GM12865 (cell line): ENCODE measurements around the gene COL11A2.

Source experiments
- DNase-seq: peaks from one replicate; pipeline ENCODE4 v3.0.0; 2010; ENCODE audit warnings: low read depth
- H3K4me3 ChIP-seq: 2 replicates; pipeline ENCODE4 v1.5.1; 2011; ENCODE audit warnings: mild to moderate bottlenecking, low read depth, low read length, control low read depth
- TF ChIP-seq, protein P1 (sequence below): IDR thresholded peaks from 2 replicates; pipeline ENCODE4 v1.5.1; 2011; ENCODE audit warnings: low read length, control low read depth, low read depth, inconsistent platforms; ENCODE audit not compliant: insufficient read depth; ENCODE audit errors: missing control alignments

The COL11A2 gene

GRCh38 chr6:33166811-33167210 lies 25.5 kb downstream of the COL11A2 start:
- H3K4me3 ChIP-seq = no peak overlapping the region
- DNase-seq = no peak
- TF ChIP-seq, protein P1, sequence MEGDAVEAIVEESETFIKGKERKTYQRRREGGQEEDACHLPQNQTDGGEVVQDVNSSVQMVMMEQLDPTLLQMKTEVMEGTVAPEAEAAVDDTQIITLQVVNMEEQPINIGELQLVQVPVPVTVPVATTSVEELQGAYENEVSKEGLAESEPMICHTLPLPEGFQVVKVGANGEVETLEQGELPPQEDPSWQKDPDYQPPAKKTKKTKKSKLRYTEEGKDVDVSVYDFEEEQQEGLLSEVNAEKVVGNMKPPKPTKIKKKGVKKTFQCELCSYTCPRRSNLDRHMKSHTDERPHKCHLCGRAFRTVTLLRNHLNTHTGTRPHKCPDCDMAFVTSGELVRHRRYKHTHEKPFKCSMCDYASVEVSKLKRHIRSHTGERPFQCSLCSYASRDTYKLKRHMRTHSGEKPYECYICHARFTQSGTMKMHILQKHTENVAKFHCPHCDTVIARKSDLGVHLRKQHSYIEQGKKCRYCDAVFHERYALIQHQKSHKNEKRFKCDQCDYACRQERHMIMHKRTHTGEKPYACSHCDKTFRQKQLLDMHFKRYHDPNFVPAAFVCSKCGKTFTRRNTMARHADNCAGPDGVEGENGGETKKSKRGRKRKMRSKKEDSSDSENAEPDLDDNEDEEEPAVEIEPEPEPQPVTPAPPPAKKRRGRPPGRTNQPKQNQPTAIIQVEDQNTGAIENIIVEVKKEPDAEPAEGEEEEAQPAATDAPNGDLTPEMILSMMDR = no peak

DNA sequence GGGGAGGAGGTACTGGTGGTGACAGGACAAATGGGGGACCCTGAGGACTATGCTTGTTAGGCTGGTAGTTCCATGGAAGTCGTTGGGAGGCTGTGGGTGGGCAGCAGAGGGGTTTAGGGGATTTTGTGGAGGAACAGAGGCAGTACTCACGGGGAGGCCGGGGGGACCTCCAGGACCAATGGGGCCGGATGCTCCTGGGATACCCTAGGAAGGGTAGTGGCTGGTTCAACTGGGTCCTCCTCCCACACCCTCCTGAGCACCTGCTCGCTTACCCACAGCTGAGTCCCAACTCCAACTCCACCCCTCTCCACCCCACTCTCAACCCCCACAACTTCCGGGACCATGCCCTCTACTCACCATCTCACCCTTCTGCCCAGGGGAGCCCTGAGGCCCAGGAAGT lies 25.9 kb downstream of the COL11A2 start:
- TF ChIP-seq, protein P1 = no peak
- no peak overlapping the region for H3K4me3 ChIP-seq
- no peak for DNase-seq

- no peak overlapping the region for H3K4me3 ChIP-seq
- DNase-seq = no peak
- TF ChIP-seq, protein P1 = no peak
These were observed 26.5 kb downstream of the COL11A2 start for GRCh38 chr6:33165581-33166258.

DNA sequence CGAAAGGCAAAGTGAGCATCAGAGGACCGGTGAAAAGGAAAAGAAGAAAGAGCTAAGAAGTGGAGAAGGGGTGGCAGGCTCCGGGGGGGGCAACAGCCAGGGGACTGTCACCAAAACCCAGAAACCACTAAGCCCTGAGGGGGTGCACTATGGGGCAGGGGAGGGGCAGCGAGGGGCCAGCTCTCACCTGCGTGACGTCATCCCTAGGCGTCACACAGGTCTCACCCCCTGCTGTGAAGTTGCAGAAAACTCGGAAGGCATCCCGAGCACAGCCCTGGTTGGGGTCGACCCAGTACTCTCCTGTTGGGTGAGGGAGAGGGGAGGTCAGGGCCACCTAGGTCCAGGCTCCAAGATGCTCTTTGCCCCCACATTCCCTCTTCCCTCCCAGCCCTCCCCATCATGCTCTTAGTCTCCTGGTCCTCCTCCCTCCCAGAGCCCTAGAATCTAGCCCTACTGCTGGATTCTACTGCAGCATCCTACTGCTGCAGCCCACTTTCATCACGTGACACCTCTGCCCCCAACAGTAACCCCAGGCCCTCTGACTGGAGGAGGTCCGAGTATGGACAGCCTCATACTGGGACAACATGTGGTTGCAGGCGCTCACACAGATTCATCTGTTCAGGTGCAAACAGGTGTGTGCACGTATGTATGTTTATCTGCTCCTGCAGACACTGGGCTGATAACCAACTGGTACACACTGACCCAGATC lies 27.4 kb downstream of the COL11A2 start:
- H3K4me3 ChIP-seq = no peak overlapping the region
- DNase-seq = no peak
- TF ChIP-seq, protein P1 = no peak

DNA sequence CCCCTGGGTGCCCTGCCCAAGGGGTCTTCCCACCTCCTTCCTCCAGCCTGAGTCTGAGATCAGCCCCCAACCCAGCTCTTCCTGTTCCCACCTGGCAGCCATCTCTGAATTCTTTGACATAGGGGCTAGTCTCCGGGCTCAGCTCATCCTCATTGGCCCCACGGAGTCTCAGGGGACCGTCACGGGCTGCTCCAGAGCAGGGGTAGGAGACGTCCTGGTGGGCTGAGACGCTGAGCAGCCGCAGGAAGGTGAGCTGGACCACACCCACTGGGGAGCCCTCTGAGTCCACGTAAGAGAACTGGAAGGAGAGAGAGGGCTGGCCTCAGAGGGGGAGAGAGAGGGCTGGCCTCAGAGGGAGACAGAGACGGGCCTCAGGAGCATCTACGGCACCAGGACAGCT lies 28.1 kb downstream of the COL11A2 start:
- TF ChIP-seq, protein P1 = no peak
- DNase-seq = no peak
- no peak overlapping the region for H3K4me3 ChIP-seq

DNA sequence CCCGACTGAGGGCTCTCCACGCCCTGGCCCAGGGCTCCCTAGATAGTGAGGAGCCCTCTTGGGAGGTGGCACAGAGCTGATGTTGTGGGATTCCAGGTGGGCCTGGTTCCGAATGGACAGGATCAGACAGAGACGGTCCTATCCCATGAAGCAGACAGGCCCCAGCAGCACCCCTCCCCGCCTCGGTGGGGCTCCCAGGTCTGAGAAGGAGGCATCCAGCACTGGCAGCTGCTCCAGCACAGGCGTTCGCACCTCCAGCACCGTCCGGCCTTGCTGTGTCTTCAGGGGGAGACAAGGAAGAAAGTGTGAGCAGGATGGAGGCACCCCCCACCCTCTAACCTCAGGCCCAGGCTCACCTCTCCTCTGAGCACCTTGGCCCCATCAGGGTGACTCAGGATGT lies 28.7 kb downstream of the COL11A2 start:
- DNase-seq = no peak
- TF ChIP-seq, protein P1 = no peak
- no peak overlapping the region for H3K4me3 ChIP-seq
